ENCODE measurements around the gene C1orf210. TPM values are rescaled to one million over a fixed set of nuclear protein-coding genes. Genes with fewer than 3 reads are reported as not detected.

C1orf210 gene
- total and polyA plus RNA-seq, 4 donors = 0.10 to 0.18 TPM; not detected in 2

- Histone ChIP-seq H3K36me3 (ENCODE audit: control insufficient read depth, insufficient read depth, low read length) (no peaks in the 10 kb centered on the region), H3K9me3 (ENCODE audit: control insufficient read depth, insufficient read depth, low read length) (no peaks in the 10 kb centered on the region), H3K4me3 (ENCODE audit: low read depth, low read length) (no peak overlapping the region), H3K27me3 (ENCODE audit: control insufficient read depth, insufficient read depth, low read length) (no peaks in the 10 kb centered on the region), H3K4me1 (ENCODE audit: control insufficient read depth, insufficient read depth, low read length) (peaks cover 27% of the 10 kb centered on the region), H3K27ac (ENCODE audit: low read depth, low read length) (no peak overlapping the region)
- no peak for DNase-seq (ENCODE audit: low read depth in 4 of 6, low spot score in 6 of 6)
- WGBS (ENCODE audit: insufficient coverage) = no CpG with 5 or more reads among the region's 1 CpG
Observed at GRCh38 chr1:43298055-43298454, 12.7 kb upstream of the C1orf210 start.

DNA sequence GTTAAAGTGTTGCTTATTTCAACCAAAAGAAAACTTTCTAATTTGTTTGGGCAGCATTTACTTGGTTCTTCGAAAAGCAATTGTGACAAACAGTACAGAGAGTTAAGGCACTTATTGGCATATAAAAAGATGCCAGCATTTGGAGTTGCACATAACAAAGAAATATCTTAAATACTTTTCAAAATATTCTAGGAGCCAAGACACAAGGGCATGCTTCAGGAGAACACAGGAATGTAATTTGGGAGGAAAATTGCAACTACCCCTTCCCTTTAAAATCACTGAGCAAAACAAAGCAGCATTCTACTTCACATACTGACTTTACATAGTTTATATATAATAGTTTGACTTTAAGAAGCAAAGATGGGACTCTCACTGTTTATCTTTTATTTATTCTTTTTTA lies 10.8 kb upstream of the C1orf210 start:
- WGBS (ENCODE audit: insufficient coverage) = no CpG with 5 or more reads among the region's 1 CpG
- Histone ChIP-seq H3K9me3 (ENCODE audit: control insufficient read depth, insufficient read depth, low read length) (no peaks in the 10 kb centered on the region), H3K4me3 (ENCODE audit: low read depth, low read length) (no peak overlapping the region), H3K27me3 (ENCODE audit: control insufficient read depth, insufficient read depth, low read length) (no peaks in the 10 kb centered on the region), H3K4me1 (ENCODE audit: control insufficient read depth, insufficient read depth, low read length) (peaks cover 35% of the 10 kb centered on the region), H3K36me3 (ENCODE audit: control insufficient read depth, insufficient read depth, low read length) (no peaks in the 10 kb centered on the region), H3K27ac (ENCODE audit: low read depth, low read length) (peak overlapping the region; percentile 82)
- DNase-seq (ENCODE audit: low read depth in 4 of 6, low spot score in 6 of 6) = no peak

DNA sequence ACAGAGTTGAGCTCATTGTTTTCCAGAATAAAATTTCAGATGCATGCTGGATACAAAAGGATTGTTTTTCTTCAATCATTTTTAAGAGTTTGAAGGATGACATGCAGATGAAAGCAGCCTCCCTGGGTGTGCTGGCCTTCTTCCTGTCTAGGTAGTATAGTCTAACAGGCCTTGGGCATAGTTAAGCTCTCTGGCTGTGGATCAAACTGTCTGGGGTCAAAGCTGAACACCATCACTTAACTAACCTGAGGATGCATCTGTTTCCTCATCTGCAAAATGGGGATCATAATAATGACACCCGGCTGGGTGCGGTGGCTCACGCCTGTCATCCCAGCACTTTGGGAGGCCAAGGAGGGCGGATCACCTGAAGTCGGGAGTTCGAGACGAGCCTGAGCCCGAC lies 9.4 kb upstream of the C1orf210 start:
- H3K27me3 ChIP-seq (ENCODE audit: control insufficient read depth, insufficient read depth, low read length) = no peaks in the 10 kb centered on the region
- no peaks in the 10 kb centered on the region for H3K9me3 ChIP-seq (ENCODE audit: control insufficient read depth, insufficient read depth, low read length)
- no peak overlapping the region for H3K4me3 ChIP-seq (ENCODE audit: low read depth, low read length)
- DNase-seq (ENCODE audit: low read depth in 4 of 6, low spot score in 6 of 6) = no peak
- H3K36me3 ChIP-seq (ENCODE audit: control insufficient read depth, insufficient read depth, low read length) = no peaks in the 10 kb centered on the region
- peaks cover 29% of the 10 kb centered on the region for H3K4me1 ChIP-seq (ENCODE audit: control insufficient read depth, insufficient read depth, low read length)
- H3K27ac ChIP-seq (ENCODE audit: low read depth, low read length) = peak overlapping the region; percentile 82
- WGBS (ENCODE audit: insufficient coverage) = 93% methylated on average over 4 of the region's 8 CpGs

DNA sequence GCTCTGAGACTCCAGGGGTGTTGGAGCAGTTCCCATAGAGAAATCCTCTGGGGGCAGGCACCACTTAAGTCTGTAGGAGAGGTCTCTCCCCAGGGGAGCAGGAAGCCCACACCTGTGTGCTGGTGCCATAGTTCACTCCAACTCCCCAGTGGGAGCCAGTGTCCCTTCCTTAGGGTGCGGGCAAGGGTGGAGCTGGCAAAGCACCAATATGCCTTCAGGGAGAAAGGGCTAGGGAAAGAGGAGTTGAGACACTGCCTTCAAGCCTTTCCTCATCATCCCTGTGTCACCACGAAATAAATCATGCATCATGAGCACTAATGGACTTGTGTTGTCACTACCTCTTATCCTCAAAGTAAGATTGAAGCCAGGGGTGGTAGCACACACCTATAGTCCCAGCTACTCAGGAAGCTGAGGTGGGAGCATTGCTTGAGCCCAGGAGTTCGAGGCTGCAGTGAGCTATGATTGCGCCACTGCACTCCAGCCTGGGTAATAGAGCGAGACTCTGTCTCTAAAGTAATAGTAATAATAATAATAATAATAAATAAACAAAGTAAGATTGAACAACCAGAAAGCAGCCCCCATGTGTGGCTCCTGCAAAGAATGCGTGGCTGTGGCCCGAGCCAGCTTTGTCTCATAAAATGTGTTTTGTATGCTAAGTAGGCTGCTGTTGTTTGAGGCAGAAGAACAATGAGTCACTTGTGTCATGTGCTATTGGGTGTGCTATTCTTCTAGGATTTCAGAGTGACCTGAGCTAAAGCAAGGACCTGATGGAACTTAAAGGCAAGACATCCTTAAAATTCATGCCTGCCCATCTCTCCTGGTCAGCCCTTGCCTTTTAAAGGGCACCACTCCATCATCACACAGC lies 8.7 kb upstream of the C1orf210 start:
- Histone ChIP-seq H3K36me3 (ENCODE audit: control insufficient read depth, insufficient read depth, low read length) (no peaks in the 10 kb centered on the region), H3K27me3 (ENCODE audit: control insufficient read depth, insufficient read depth, low read length) (no peaks in the 10 kb centered on the region), H3K4me3 (ENCODE audit: low read depth, low read length) (no peak overlapping the region), H3K27ac (ENCODE audit: low read depth, low read length) (peak overlapping the region; percentile 82), H3K4me1 (ENCODE audit: control insufficient read depth, insufficient read depth, low read length) (peaks cover 25% of the 10 kb centered on the region), H3K9me3 (ENCODE audit: control insufficient read depth, insufficient read depth, low read length) (no peaks in the 10 kb centered on the region)
- DNase-seq (ENCODE audit: low read depth in 4 of 6, low spot score in 6 of 6) = peak in 1 of 6 donors; percentile 47
- 100% methylated on average over 1 of the region's 7 CpGs for WGBS (ENCODE audit: insufficient coverage)

- no peak overlapping the region for H3K27ac ChIP-seq (ENCODE audit: low read depth, low read length)
- H3K4me3 ChIP-seq (ENCODE audit: low read depth, low read length) = no peak overlapping the region
- peaks cover 25% of the 10 kb centered on the region for H3K4me1 ChIP-seq (ENCODE audit: control insufficient read depth, insufficient read depth, low read length)
- WGBS (ENCODE audit: insufficient coverage) = 91% methylated on average over 2 of the region's 2 CpGs
- H3K27me3 ChIP-seq (ENCODE audit: control insufficient read depth, insufficient read depth, low read length) = no peaks in the 10 kb centered on the region
- no peaks in the 10 kb centered on the region for H3K9me3 ChIP-seq (ENCODE audit: control insufficient read depth, insufficient read depth, low read length)
- H3K36me3 ChIP-seq (ENCODE audit: control insufficient read depth, insufficient read depth, low read length) = no peaks in the 10 kb centered on the region
- no peak for DNase-seq (ENCODE audit: low read depth in 4 of 6, low spot score in 6 of 6)
Observed at GRCh38 chr1:43293176-43293575, 7.8 kb upstream of the C1orf210 start.

GRCh38 chr1:43292679-43293078 lies 7.3 kb upstream of the C1orf210 start:
- 88% methylated on average over 3 of the region's 5 CpGs for WGBS (ENCODE audit: insufficient coverage)
- Histone ChIP-seq H3K4me3 (ENCODE audit: low read depth, low read length) (no peak overlapping the region), H3K27me3 (ENCODE audit: control insufficient read depth, insufficient read depth, low read length) (no peaks in the 10 kb centered on the region), H3K9me3 (ENCODE audit: control insufficient read depth, insufficient read depth, low read length) (no peaks in the 10 kb centered on the region), H3K4me1 (ENCODE audit: control insufficient read depth, insufficient read depth, low read length) (peaks cover 25% of the 10 kb centered on the region), H3K27ac (ENCODE audit: low read depth, low read length) (no peak overlapping the region), H3K36me3 (ENCODE audit: control insufficient read depth, insufficient read depth, low read length) (no peaks in the 10 kb centered on the region)
- no peak for DNase-seq (ENCODE audit: low read depth in 4 of 6, low spot score in 6 of 6)

DNA sequence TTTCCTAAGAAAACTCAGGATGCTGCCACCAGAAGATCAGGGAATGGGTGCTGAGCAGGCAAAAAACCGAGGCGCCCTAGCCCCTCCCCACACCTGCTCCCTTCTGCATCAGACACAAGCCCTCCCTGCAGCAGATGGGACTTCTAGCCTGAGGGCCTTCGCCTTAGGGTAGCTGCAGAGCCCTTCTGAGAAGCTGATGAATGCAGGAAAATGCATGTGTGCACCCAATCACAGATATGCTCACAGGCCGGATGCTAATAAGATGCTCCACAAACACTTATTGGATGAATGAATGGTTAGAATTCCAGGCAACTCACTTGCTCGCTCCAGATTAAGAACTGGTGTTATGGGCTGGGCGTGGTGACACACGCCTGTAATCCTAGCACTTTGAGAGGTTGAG lies 6.8 kb upstream of the C1orf210 start:
- no peaks in the 10 kb centered on the region for H3K36me3 ChIP-seq (ENCODE audit: control insufficient read depth, insufficient read depth, low read length)
- H3K4me3 ChIP-seq (ENCODE audit: low read depth, low read length) = no peak overlapping the region
- H3K9me3 ChIP-seq (ENCODE audit: control insufficient read depth, insufficient read depth, low read length) = no peaks in the 10 kb centered on the region
- H3K27ac ChIP-seq (ENCODE audit: low read depth, low read length) = no peak overlapping the region
- peak in 2 of 6 donors; percentile 22 to 52 for DNase-seq (ENCODE audit: low read depth in 4 of 6, low spot score in 6 of 6)
- no peaks in the 10 kb centered on the region for H3K27me3 ChIP-seq (ENCODE audit: control insufficient read depth, insufficient read depth, low read length)
- WGBS (ENCODE audit: insufficient coverage) = no CpG with 5 or more reads among the region's 7 CpGs
- peaks cover 25% of the 10 kb centered on the region for H3K4me1 ChIP-seq (ENCODE audit: control insufficient read depth, insufficient read depth, low read length)

DNA sequence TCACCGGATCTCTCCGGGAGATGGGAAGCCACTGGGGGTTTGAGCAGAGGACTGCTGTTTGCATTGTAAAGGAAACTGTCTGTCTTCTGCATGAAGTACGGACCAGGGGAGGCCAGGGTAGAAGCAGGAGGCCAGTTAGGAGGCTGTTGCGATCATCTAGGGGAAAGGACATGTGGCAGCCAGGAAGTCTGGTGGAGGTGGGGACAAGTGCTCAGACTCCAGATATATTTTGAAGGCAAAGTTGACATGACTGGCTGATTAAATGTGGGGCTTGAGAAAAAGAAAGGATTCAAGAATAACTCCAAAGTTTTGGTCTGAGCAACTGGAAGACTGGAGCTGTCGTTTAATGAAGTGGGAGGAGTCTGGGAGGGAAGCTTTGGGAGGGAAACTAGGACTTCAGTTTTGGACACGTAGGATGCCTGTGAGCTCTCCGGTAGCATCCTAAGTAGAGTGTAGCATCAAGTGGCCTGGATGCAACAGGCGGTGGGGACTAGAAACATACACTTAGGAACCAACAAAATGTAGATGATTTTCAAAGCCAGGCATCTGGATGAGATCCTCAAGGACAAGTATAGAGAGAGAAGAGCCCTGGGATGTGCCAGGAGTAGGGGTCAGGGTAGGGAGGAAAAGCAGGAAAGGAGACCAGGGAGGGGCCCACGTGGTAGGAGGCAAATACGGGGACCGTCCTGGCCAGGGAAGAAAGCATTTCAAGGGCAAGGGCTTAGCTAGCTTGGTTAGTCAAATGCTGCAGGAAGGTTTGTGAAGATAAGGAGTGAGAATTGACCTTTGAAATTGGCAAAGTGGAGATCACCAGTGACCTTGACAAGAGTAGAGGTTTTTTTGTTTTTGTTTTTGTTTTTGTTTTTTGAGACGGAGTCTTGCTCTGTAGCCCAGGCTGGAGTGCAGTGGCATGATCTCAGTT lies 3.7 kb upstream of the C1orf210 start:
- Histone ChIP-seq H3K4me1 (ENCODE audit: control insufficient read depth, insufficient read depth, low read length) (peaks cover 18% of the 10 kb centered on the region), H3K9me3 (ENCODE audit: control insufficient read depth, insufficient read depth, low read length) (no peaks in the 10 kb centered on the region), H3K36me3 (ENCODE audit: control insufficient read depth, insufficient read depth, low read length) (no peaks in the 10 kb centered on the region), H3K27ac (ENCODE audit: low read depth, low read length) (no peak overlapping the region), H3K27me3 (ENCODE audit: control insufficient read depth, insufficient read depth, low read length) (no peaks in the 10 kb centered on the region), H3K4me3 (ENCODE audit: low read depth, low read length) (no peak overlapping the region)
- DNase-seq (ENCODE audit: low read depth in 4 of 6, low spot score in 6 of 6) = no peak
- WGBS (ENCODE audit: insufficient coverage) = 82% methylated on average over 9 of the region's 12 CpGs

DNA sequence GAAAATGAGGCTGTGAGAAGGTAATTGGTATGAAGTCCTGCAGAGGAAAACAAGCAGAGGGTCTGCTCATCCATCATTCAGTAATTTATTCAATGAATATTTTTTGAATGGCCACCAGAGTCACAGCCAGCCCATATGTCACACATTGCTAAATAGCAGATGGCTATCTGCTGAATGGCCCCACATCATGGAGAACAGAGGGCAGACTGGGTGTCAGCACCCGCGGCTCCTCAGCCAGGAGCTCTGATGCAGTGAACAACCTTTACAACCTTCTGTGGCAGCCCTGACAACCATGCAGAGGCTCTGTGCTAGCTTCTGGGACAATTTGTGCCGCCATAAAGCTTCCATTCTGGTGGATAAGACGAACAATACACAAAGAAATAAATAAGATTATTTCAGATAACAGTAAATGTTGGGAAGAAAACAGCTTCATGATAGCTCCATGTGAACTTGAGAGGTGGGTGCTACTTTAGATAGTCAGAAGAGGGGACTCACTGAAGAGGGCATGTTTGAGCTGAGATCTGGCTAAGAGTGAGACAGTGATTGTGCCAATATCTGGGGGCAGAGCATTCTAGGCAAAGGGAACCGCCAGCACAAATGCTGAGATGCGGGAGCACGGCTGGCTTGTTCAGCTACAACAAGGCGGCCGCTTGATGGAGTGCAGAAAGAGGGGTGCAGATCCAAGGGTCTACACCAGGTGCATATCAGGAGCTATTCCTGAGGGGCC lies 2.8 kb upstream of the C1orf210 start:
- peaks cover 11% of the 10 kb centered on the region for H3K4me1 ChIP-seq (ENCODE audit: control insufficient read depth, insufficient read depth, low read length)
- no peaks in the 10 kb centered on the region for H3K36me3 ChIP-seq (ENCODE audit: control insufficient read depth, insufficient read depth, low read length)
- no peak overlapping the region for H3K27ac ChIP-seq (ENCODE audit: low read depth, low read length)
- peak in 1 of 6 donors; percentile 18 for DNase-seq (ENCODE audit: low read depth in 4 of 6, low spot score in 6 of 6)
- H3K27me3 ChIP-seq (ENCODE audit: control insufficient read depth, insufficient read depth, low read length) = no peaks in the 10 kb centered on the region
- no peaks in the 10 kb centered on the region for H3K9me3 ChIP-seq (ENCODE audit: control insufficient read depth, insufficient read depth, low read length)
- WGBS (ENCODE audit: insufficient coverage) = 84% methylated on average over 7 of the region's 9 CpGs
- H3K4me3 ChIP-seq (ENCODE audit: low read depth, low read length) = no peak overlapping the region

Measured in spinal cord (tissue), 10 donors.